G401 (cell line): Measurements from ENCODE around the gene ABL2. TPM values are rescaled to one million over a fixed set of nuclear protein-coding genes. Genes with fewer than 3 reads are reported as not detected.
"Not testable (repeated sequence)": the region's sequence is repeated elsewhere in the genome, so short reads cannot be mapped to it uniquely, and the experiment has no call there.

Experiments used
- DNase-seq: peaks from one replicate; pipeline ENCODE4 v3.0.0-alpha.2; 2015; ENCODE audit warnings: low spot score
- in situ Hi-C: cut with HindIII; loops from 2 replicates; pipeline ENCODE4 v1.10.0; 2016; ENCODE audit warnings: low sequenced_read_pairs, mixed read lengths
- total RNA-seq: library from RNA; depleted of rRNA; stranded (reverse); fragments of >200 nt; shearing (Covaris generic); gene quantifications from 2 replicates; pipeline ENCODE4 v1.2.3, GENCODE V29; 2014; rRNA removed

The ABL2 gene
- total RNA-seq, result 10.2 TPM in 2 replicates

- peak; percentile 67 for DNase-seq
- in situ Hi-C loops, result no loop called here
These were observed at the start of gene ABL2 for GRCh38 chr1:179229214-179230140. Gene ABL2 (minus strand): TSS chr1:179229677. CDS start chr1:179229397, 280 bp downstream.

GRCh38 chr1:179278920-179279319 is 49.4 kb upstream of the ABL2 start:
- DNase-seq, result no peak
- in situ Hi-C loops, result no loop called here

- in situ Hi-C loops, result not testable (repeated sequence)
These were observed 44.9 kb upstream of the ABL2 start for GRCh38 chr1:179274424-179274823.

DNA sequence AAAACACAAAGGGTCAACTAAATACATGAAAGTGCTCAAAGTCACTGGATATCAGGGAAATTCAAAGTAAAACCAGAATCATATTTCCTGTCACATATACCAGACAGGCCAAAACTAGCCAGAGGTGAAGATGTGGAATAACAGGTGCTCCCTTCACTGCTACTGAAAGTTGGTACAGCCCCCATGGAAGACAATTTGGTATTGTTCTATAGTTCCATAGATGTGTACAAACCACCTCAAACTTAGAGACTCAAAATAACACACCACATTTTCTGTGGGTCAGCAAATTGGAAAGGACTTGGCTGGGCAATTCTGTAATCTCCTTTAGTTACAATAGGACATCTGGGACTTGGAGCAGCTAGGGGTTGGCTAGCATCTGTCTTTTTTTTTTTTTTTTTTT is 39.6 kb upstream of the ABL2 start:
- in situ Hi-C loops, result no loop called here
- DNase-seq, result no peak

More at GRCh38 chr1:179274424-179274823, 44.9 kb upstream of the ABL2 start:
- not testable (repeated sequence) for DNase-seq

DNA sequence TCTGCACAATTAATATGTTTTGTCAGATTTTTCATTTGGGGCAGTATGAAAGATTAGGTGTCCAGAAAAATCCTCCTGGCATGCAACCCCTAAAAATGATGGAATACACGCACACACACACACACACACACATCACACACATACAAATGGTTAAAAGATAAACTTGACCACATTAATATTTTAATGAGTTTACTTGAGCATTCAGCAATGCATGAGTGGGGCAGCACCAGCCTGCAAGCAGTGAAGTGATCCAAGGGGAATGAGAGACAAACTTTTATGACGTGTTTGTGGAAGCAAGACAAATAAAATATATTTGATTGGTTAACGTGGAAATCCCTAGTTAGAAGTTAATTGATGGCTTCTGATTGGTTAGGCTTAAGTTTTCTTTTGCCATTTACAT is 35.0 kb upstream of the ABL2 start:
- in situ Hi-C loops, result no loop called here
- DNase-seq, result no peak

DNA sequence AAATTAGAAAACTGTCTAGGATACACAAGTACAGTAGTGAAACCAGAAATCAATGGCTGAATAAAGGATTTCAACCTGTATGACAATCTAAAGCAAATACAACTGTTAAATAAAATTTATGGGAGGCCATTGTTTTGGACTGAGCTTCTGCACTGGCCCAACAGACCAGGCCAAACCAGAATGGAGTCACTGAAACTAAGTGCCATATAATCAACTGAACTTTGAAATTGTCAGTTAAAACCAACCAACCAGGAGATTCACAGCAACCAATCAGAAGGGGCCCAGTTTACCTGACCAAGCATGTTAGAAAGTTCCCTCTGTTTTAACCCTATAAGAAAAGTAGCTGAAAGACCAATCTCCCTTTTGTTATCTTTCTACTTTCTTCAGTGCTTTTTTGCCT is 33.6 kb upstream of the ABL2 start:
- in situ Hi-C loops, result no loop called here
- DNase-seq, result no peak

DNA sequence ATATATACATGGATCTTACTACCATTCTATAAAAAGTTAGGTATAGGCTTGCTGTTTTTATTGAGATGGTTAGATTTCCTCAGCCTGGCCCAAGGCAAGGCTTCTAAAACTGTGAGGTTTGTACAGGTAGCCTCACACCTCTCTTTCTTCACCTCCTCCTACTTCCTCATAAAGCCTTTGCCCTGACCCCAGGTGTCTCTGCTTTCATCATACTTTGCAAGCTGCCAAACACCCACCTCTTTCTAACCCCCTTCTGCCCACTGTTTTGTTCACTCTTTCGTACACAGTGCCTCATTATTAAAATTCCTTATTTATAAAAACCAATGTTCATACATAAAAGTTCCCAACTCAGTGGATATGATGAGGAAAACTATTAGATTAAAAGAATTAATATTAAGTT is 32.7 kb upstream of the ABL2 start:
- DNase-seq, result no peak
- in situ Hi-C loops, result no loop called here

- DNase-seq, result no peak
- in situ Hi-C loops, result no loop called here
These were observed 24.0 kb upstream of the ABL2 start for GRCh38 chr1:179253286-179253972.

- in situ Hi-C loops, result no loop called here
- DNase-seq, result no peak
These were observed 23.1 kb upstream of the ABL2 start for GRCh38 chr1:179252606-179253005.

- DNase-seq, result peak; percentile 46
- in situ Hi-C loops, result no loop called here
These were observed 22.2 kb upstream of the ABL2 start for GRCh38 chr1:179251675-179252074.

DNA sequence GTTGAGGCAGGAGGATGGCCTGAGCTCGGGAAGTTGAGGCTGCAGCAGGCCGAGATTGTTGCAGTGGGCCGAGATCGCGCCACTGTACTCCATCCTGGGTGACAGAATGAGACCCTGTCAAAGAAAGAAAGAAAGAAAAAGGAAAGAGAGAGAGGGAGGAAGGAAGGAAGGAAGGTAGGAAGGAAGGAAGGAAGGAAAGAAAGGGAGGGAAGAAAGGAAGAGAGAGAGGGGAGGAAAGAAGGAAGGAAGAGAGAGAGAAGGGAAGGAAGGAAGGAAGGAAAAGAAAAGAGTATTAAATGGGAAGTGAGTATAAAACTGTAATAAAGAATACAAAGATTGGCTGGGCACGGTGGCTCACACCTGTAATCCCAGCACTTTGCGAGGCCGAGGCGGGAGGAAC is 18.4 kb upstream of the ABL2 start:
- no peak for DNase-seq
- in situ Hi-C loops, result no loop called here

DNA sequence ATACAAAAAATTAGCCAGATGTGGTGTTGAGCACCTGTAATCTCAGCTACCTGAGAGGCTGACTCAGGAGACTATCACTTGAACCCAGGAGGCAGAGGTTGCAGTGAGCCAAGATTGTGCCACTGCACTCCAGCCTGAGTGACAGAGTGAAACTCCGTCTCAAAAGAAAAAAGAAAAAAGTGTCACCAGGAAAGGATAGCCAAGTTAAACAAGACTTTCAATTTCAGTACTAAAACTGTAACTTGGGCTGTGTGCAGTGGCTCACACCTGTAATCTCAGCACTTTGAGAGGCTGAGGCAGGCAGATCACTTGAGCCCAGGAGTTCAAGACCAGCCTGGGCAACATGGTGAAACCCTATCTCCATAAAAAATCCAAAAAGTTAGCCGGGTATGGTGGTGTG is 15.9 kb upstream of the ABL2 start:
- DNase-seq, in situ Hi-C loops: not testable (repeated sequence)

DNA sequence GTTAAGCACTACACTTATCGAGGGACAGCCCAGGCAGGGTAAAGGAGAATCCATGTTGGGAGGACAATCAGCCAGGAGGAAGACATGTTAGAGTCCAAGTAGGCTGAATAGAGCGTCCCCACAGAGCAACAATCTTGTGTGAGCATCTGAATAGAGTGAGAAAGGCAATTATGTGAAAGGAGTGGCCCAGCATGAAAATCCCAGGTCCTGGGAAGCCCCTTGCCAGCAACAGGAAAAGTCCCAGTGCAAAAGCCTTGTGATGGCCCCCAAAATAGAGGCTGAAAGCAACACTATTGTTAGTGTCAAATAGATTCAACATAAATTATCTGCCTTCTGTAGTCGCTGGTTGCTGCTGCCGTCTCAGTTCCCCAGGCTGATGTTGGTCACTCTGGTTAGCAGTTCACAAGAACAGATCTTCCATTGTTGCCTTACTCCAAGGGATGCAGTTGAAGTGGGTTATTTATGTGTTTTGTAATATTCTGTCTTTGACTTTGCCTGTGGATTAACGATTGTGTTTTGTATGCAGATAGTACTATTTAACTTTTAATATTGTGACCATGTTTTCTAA is 12.1 kb upstream of the ABL2 start:
- no peak for DNase-seq

GRCh38 chr1:179237222-179237621 is 7.7 kb upstream of the ABL2 start:
- in situ Hi-C loops, result no loop called here
- DNase-seq, result no peak

More for the DNA sequence above, 12.1 kb upstream of the ABL2 start:
- in situ Hi-C loops, result no loop called here

DNA sequence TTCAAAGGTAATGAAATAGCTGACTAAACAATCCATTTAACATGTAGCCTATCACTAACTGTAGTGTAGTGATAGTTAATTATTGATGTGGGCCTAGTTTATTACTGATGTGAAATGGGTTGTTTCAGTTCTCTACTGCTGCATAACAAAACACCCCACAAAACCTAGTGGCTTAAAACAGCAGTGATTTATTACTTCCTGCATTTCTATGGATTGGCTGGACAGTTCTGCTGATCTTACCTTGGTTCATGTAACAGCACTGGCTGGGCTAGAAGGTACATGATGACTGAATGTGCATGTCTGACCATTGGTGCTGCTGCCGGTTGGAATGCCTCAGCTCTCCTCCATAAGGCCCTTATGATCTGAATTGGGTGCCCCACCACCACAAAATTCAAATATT is 5.4 kb upstream of the ABL2 start:
- no peak for DNase-seq
- in situ Hi-C loops, result no loop called here

DNA sequence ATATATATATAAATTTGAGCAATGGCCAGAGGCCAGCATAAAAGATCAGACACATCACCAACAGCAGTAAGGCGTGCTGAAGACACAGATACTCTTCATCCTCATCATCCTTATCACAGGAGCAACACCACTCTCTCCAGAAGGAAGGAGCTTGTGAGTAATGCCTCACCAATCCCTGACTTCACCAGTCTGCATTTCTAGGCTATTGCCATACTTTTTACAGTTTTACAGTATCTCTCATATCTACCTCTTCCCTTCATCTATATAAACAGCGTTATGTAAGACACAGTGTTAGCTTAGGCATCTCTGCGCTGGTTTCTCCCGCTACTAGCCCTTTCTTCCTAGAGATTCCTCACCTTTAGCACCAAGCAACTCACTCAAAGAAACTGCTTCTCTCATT is 2.4 kb upstream of the ABL2 start:
- in situ Hi-C loops, result no loop called here
- DNase-seq, result no peak

DNA sequence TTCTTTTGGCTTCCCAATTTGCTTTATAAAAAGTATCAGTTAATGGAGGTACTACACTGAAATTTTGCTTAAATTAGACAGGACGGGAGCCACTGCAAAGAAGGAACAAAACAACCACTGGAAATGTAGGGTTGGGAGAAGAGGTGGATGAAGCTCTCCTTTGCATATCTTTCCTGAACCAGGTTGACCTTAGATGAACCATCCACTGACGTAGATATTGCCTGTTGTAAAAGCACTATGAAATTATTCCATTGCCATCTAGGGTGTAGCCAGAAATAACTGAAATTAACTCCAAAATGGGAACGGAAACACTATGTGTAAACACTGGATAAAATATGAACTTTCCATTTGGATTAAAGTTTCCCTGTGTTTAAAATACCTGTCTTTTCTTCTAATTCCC is 1.2 kb upstream of the ABL2 start:
- peak; percentile 27 for DNase-seq
- in situ Hi-C loops, result no loop called here

GRCh38 chr1:179230251-179230650 is 774 bp upstream of the ABL2 start:
- in situ Hi-C loops, result no loop called here
- peak; percentile 50 for DNase-seq

GRCh38 chr1:179228783-179229213 is 679 bp downstream of the ABL2 start:
- in situ Hi-C loops, result no loop called here
- DNase-seq, result peak; percentile 55

- in situ Hi-C loops, result no loop called here
- no peak for DNase-seq
These were observed 2.7 kb downstream of the ABL2 start for GRCh38 chr1:179226738-179227137.
